ENCODE measurements around the gene NSG2.

DNA sequence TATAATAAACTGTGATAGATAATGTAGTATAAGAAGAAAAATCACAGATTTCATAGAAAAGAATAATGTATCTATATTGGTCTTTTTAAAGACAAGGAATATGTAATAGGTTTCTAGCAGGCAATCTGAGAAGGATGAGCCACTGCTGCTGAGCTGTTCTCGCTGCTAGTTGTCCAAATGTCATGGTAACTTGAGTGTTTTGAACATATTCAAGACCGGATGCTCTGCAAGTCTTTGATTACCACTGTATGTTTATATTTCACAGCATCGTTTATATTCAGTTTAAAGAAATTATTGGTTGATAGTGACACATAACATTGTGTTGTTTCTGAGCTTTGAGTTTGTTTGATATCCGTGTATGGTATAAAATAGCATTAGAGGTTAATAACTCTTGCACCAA lies 47.0 kb upstream of the NSG2 start:
- no peak for TF ChIP-seq CTCF (IDR thresholded peaks at IDR 0.05)
- no peak for TF ChIP-seq POLR2A (IDR thresholded peaks at IDR 0.05)
